ENCODE results near the gene PRMT6. TPM values are rescaled to one million over a fixed set of nuclear protein-coding genes. Genes with fewer than 3 reads are reported as not detected.

Gene PRMT6
- 11.0 and 15.0 TPM in 2 replicates for total RNA-seq (ENCODE audit: low replicate concordance)

DNA sequence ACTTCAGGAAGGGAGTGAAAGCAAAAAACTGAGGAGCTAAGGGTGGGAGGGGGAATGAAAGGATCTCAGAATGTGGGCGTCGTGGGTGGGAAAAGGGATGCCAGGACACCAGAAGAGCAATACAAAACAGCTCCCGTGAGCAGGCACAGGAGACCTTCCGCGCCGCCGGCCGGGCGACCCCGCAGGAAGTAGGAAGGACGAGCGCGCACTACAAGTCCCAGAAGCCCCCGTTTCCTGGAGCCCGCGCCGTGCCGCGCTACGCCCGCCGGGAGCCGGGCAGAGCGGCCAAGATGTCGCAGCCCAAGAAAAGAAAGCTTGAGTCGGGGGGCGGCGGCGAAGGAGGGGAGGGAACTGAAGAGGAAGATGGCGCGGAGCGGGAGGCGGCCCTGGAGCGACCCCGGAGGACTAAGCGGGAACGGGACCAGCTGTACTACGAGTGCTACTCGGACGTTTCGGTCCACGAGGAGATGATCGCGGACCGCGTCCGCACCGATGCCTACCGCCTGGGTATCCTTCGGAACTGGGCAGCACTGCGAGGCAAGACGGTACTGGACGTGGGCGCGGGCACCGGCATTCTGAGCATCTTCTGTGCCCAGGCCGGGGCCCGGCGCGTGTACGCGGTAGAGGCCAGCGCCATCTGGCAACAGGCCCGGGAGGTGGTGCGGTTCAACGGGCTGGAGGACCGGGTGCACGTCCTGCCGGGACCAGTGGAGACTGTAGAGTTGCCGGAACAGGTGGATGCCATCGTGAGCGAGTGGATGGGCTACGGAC is at the start of gene PRMT6:
Gene PRMT6 (plus strand): TSS at position 249 of the 771 bp plus-strand sequence. CDS start 42 bp downstream, at position 291.

Other genes with a start within 250 kb of the PRMT6 start
- gene NTNG1, start 84.4 kb downstream of the PRMT6 start, total RNA-seq (ENCODE audit: low replicate concordance), result 0.08 and 17.3 TPM in 2 replicates